Mucosa of rectum (tissue), 2 donors: ENCODE measurements around the gene RHOT2.

Experiments
- H3K27ac ChIP-seq, 2 donors: one replicate each; pipeline ENCODE4 v1.7.0; 2013; ENCODE audit warnings: inconsistent platforms in 2 of 2, low read depth in 2 of 2, low read length in 2 of 2
- H3K27me3 ChIP-seq, 2 donors: one replicate each; pipeline ENCODE4 v1.7.0; 2013; ENCODE audit warnings: low read length in 2 of 2; ENCODE audit not compliant: control insufficient read depth in 2 of 2, insufficient read depth in 2 of 2
- H3K36me3 ChIP-seq, 2 donors: one replicate each; pipeline ENCODE4 v1.7.0; 2013; ENCODE audit warnings: low read length in 2 of 2; ENCODE audit not compliant: control insufficient read depth in 2 of 2, insufficient read depth in 2 of 2
- H3K4me1 ChIP-seq, 2 donors: one replicate each; pipeline ENCODE4 v1.7.0; 2013; ENCODE audit warnings: low read length in 2 of 2, mild to moderate bottlenecking in 1 of 2; ENCODE audit not compliant: control insufficient read depth in 2 of 2, insufficient read depth in 2 of 2
- H3K4me3 ChIP-seq, 2 donors: one replicate each; pipeline ENCODE4 v1.7.0; 2013; ENCODE audit warnings: low read length in 2 of 2
- H3K9ac ChIP-seq, 2 donors: one replicate each; pipeline ENCODE4 v1.7.0; 2013; ENCODE audit warnings: low read length in 2 of 2, low read depth in 1 of 2, mild to moderate bottlenecking in 1 of 2
- H3K9me3 ChIP-seq, 2 donors: one replicate each; pipeline ENCODE4 v1.7.0; 2013; ENCODE audit warnings: low read length in 2 of 2; ENCODE audit not compliant: control insufficient read depth in 2 of 2
- donor health status: healthy.
- donor health status: Normal muscosa, but diverticular disease.

RHOT2 gene

DNA sequence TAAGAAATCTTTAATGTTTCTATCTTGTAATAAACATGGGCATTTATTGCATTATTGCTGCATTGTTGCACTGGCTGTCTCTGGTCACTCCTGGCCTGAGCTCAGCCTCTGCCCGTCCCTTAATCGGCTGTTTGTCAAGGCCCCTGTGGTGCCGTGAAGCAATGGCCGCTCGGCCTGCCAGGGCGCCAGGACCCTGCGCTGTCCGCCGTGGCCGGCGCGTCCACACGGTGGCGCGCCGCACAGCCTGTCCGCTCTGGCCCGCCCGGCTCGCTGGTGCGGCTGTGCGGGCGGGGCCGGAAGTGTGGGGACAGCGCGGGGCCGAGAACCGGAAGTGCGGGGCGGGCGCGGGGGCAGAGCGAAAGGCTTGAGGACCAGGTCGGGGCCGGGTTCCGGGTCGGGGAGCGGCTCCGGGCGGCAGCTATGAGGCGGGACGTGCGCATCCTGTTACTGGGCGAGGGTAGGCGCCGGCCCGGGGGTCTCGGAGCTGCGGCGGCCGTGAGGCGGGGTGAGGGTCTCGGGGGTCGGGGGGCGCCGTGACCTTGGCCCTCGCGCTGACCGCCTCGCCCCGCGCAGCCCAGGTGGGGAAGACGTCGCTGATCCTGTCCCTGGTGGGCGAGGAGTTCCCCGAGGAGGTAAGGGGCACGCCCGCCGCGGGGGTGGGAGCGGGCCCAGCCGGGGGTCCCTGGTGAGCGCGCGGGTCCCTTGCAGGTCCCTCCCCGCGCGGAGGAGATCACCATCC lies at the start of gene RHOT2:
RHOT2 (plus strand) TSS at position 353 of the 739 bp plus-strand sequence; CDS start at position 421, 68 bp downstream.
- Histone ChIP-seq H3K9me3 (no peaks in the 10 kb centered on the region), H3K9ac (peak within 1 kb of the TSS; percentile 77 to 87), H3K27me3 (no peaks in the 10 kb centered on the region), H3K27ac (peak within 1 kb of the TSS; percentile 78 to 80), H3K4me3 (peak within 1 kb of the TSS; percentile 73 to 81), H3K36me3 (peaks cover 25 to 32% of the 10 kb centered on the region in 2 donors), H3K4me1 (peaks cover 12 to 13% of the 10 kb centered on the region in 2 donors)

DNA sequence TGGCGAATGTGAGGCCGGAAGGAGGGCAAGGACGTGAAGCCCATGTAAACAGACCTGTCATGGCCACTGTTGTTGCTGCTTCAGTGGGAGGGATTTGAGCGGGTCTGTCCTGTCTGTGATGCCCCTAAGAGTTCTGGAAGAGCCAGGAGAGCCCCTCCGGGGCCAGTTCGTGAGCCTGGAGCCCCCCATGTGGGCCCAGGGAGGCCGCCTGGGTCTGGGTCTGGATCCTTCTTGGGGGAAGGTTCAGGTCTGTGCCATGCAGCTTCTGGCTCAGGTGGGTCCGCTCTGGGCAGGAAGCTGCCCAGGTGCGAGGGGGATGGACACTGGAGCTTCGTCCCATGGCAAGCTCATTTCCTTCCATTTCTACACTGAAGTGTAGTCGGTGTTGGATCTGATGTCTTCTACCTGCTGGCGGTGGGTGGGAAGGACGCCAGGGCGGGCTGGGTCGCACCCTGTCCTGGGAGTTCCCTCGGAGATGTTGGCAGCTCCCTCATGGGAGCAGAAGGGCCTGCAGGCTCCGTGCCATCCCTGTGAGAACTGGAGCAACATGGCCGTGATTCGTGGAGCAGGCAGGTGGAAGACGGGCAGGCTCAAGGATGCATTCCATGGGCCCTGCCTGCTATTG lies 48.3 kb upstream of the RHOT2 start:
- Histone ChIP-seq H3K4me3 (no peak overlapping the region), H3K27ac (no peak overlapping the region), H3K36me3 (peaks cover 4 to 8% of the 10 kb centered on the region in 2 donors), H3K9ac (no peak overlapping the region), H3K4me1 (peaks cover 0 to 3% of the 10 kb centered on the region in 2 donors), H3K9me3 (no peaks in the 10 kb centered on the region), H3K27me3 (no peaks in the 10 kb centered on the region)

DNA sequence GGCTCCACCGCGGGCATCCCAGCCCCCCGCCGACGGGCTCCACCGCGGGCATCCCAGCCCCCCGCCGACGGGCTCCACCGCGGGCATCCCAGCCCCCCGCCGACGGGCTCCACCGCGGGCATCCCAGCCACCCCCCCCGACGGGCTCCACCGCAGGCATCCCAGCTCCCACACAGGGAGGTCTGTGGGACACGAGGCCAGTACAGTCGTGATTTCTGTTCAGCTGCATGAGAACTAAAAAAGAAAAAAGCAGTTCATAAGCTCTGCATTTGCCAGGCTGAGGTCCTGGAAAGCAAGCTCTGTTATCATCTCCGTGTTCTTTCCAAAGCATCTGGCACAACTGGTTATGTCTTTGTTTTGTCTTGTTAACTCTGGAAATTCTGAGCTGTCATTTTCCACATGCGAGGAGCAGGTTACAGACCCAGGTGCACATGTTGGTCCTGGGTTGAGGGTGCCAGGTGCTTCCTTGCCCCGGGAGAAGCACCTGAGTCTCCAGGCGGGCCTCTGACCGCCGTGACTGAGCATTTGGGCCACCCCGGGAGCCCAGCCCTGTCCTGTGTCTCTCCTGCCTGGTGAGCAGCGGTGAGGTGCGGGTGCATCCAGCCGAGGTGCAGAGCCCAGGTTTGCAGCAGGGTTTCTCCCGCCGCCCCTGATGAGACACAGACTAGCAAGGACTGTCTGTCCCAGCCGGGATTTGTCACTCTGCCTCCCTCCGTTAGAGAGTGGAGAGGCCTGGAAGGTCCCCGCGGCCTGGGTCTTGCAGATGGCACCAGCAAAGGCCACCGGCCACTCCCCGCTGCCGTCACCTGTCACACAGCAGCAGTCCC lies 47.0 kb upstream of the RHOT2 start:
- Histone ChIP-seq H3K9me3 (no peaks in the 10 kb centered on the region), H3K27ac (no peak overlapping the region), H3K27me3 (no peaks in the 10 kb centered on the region), H3K9ac (no peak overlapping the region), H3K36me3 (peaks cover 8 to 12% of the 10 kb centered on the region in 2 donors), H3K4me3 (no peak overlapping the region), H3K4me1 (peaks cover 0 to 3% of the 10 kb centered on the region in 2 donors)

DNA sequence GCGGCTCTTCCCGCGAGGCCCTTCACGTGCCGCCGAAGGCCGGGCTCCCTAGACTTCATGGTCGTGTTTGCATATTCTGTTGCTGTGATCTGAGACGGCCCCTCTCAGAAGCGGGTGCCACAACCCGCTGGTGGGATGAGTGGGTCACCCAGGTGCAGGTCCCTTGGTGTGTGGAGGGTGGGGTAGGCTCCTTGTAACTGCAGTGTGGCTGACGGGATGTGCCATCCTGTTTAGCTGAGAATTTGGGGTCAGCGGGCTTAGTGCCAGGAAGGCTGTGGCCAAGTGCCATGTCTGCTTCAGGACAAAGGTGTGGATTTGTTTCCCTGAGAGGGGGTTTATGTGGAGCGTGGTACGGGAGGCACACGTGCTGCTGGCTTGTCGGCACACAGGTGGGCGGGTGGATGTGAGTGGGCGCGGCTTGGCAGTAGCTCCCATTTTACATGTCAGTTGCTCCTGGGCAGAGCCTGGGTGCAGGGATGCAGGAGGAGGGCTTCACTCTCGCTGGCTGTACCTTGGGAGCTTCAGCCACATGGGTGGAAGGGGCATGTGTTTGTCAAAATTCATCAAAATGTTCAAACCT lies 46.3 kb upstream of the RHOT2 start:
- H3K27ac ChIP-seq = no peak overlapping the region
- no peak overlapping the region for H3K9ac ChIP-seq
- H3K9me3 ChIP-seq = no peaks in the 10 kb centered on the region
- no peaks in the 10 kb centered on the region for H3K27me3 ChIP-seq
- no peak overlapping the region for H3K4me3 ChIP-seq
- peaks cover 11 to 17% of the 10 kb centered on the region in 2 donors for H3K36me3 ChIP-seq
- H3K4me1 ChIP-seq = no peaks in the 10 kb centered on the region

DNA sequence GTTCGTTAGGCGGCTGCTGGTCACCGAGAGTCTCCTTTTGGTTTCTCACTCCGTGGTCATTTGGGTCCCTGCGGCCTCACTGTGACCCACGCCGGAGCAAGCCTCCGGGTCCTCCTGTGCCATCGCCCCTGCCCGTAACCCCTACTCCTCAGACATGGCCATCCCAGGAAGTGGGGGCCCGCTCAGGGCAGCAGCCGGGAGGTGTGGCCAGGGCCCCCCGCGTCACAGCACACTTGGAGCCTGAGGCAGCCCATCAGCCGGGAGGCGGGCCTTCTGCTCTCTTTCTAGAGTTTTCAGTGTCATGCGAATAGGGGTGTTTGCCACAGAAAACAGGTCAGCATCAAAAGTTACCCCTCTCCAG lies 45.0 kb upstream of the RHOT2 start:
- H3K4me3 ChIP-seq = no peak overlapping the region
- H3K27ac ChIP-seq = no peak overlapping the region
- H3K27me3 ChIP-seq = no peaks in the 10 kb centered on the region
- H3K9me3 ChIP-seq = no peaks in the 10 kb centered on the region
- no peak overlapping the region for H3K9ac ChIP-seq
- no peaks in the 10 kb centered on the region for H3K4me1 ChIP-seq
- peaks cover 9 to 16% of the 10 kb centered on the region in 2 donors for H3K36me3 ChIP-seq

DNA sequence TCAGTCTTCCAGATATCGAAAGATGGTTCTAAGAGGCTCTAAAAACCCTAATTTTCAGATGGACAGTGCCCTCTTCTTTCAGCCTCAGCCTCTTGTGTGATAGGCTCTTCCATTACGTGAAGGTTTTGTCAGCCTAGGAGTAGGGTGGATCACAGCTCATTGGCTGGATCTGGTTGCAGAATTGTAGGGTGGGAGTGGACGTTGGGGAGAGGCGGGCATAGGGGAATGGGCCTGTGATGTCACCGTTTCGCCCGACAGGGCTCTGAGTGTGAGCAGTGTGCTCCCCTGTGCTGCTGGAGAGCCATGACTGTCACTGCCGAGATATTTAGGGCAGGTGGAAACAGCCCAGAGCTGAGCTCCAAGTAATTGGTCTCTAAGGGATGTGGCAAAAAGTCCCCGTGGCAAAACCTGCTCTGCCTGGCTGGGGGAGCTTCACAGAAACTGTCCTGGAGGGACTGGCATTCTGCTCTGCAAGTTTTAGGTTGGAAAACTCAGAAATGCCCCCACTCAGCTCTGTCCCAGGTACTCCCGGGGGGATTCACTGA lies 43.3 kb upstream of the RHOT2 start:
- Histone ChIP-seq H3K9me3 (no peaks in the 10 kb centered on the region), H3K9ac (no peak overlapping the region), H3K4me1 (no peaks in the 10 kb centered on the region), H3K27ac (no peak overlapping the region), H3K4me3 (no peak overlapping the region), H3K27me3 (no peaks in the 10 kb centered on the region), H3K36me3 (peaks cover 12 to 17% of the 10 kb centered on the region in 2 donors)

DNA sequence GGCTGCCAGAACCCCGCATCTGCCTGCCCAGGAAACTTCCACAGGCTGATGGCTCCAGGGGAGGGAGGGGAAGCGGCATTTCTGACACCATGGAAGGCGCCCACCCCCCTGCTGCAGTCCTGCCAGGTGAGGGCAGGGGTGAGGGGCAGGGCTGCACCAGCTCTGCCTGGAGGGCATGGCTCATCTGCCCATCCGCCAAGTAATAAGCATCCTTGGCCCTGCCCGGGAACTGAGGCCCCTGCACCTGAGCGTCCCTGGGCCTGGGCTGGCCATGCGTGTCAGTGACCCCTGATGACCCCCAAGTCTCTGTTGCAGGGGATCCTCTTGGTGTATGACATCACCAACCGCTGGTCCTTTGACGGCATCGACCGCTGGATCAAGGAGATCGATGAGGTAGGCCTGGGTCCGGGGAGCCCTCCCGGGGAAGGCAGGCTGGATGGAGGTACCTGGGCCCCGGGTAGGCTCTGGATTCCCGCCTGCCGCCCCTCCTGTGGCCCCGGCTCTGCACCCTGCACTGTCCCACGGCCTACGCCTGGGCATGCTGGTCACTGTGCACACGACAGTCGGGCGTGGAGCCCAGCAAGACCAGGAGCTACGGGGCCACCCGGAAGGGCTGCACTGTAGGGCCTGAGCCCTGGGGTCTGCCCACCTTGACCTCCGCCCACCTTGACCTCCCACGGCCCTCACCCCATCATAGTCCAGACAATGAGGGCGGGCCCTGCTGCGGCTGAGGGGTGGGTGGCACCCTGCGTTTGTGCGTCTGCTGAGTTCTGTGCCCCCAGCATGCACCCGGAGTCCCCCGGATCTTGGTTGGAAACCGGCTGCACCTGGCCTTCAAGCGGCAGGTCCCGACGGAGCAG lies 42.6 kb upstream of the RHOT2 start:
- H3K27ac ChIP-seq = no peak overlapping the region
- H3K4me3 ChIP-seq = no peak overlapping the region
- no peaks in the 10 kb centered on the region for H3K9me3 ChIP-seq
- no peak overlapping the region for H3K9ac ChIP-seq
- H3K36me3 ChIP-seq = peaks cover 12 to 17% of the 10 kb centered on the region in 2 donors
- H3K4me1 ChIP-seq = peaks cover 0 to 3% of the 10 kb centered on the region in 2 donors
- no peaks in the 10 kb centered on the region for H3K27me3 ChIP-seq

DNA sequence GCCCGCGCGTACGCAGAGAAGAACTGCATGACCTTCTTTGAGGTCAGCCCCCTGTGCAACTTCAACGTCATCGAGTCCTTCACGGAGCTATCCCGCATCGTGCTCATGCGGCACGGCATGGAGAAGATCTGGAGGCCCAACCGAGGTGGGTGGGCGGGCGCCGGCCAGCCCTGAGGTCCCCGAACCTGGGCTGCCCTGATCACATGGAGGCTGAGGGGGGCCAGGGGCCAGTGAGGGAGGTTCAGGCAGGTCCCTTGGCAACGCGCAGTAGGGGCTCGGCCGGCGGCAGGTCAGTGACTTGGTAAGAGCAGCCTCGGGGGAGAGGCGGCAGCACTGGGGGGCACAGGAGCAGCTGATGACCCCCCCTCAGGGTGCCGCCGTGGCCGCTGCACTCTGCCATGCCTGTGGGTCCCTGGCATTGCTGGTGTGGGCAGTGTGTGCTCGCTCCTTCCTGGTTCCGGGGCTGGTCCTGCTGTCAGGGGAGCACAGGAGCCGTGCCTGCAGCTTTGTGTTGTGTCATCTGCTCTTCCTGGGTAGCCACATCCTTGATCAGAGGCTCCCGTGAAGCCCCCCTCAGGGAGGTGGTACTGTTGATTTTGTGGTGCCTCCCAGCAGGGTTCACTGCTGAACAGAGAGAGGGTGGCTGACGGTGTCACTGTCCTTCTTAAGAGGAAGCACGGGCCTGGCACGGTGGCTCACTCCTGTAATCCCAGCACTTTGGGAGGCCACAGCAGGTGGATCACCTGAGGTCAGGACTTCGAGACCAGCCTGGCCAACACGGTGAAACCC lies 41.8 kb upstream of the RHOT2 start:
- no peak overlapping the region for H3K9ac ChIP-seq
- peaks cover 4 to 8% of the 10 kb centered on the region in 2 donors for H3K4me1 ChIP-seq
- no peak overlapping the region for H3K4me3 ChIP-seq
- H3K36me3 ChIP-seq = peaks cover 12 to 17% of the 10 kb centered on the region in 2 donors
- no peaks in the 10 kb centered on the region for H3K9me3 ChIP-seq
- H3K27ac ChIP-seq = no peak overlapping the region
- H3K27me3 ChIP-seq = no peaks in the 10 kb centered on the region
